Peyer's patch (tissue), 4 donors: ENCODE measurements around the gene SYNE3. TPM values are rescaled to one million over a fixed set of nuclear protein-coding genes. Genes with fewer than 3 reads are reported as not detected.

Experiments used
- DNase-seq, 3 donors: peaks; one replicate each; pipeline ENCODE4 v3.0.0-alpha.2; 2017 to 2019
- H3K27ac ChIP-seq, 4 donors: fragments of 200-600 bp; sonication (generic); one replicate each; pipeline ENCODE4 v1.5.1; 2016 to 2019
- H3K27me3 ChIP-seq, 2 donors: fragments of 200-600 bp; sonication (generic); one replicate each; pipeline ENCODE4 v1.5.1; 2019
- H3K36me3 ChIP-seq, 3 donors: fragments of 200-600 bp; sonication (generic); one replicate each; pipeline ENCODE4 v1.5.1; 2016 to 2019
- H3K4me1 ChIP-seq, 4 donors: fragments of 200-600 bp; sonication (generic); one replicate each; pipeline ENCODE4 v1.5.1; 2016 to 2019
- H3K4me3 ChIP-seq, 4 donors: fragments of 200-600 bp; sonication (generic); 1 replicate in 3 of 4; 2 replicates in 1 of 4; pipeline ENCODE4 v1.5.1; 2016 to 2019; ENCODE audit warnings: mild to moderate bottlenecking in 1 of 4
- H3K9me3 ChIP-seq, 4 donors: fragments of 200-600 bp; sonication (generic); one replicate each; pipeline ENCODE4 v1.5.1; 2016 to 2019; ENCODE audit warnings: mild to moderate bottlenecking in 1 of 4
- POLR2A ChIP-seq, 2 donors: fragments of 450-650 bp; IDR thresholded peaks; one replicate each; pipeline ENCODE4 v1.5.1; 2017; ENCODE audit warnings: antibody characterized with exemption in 2 of 2, mild to moderate bottlenecking in 2 of 2, moderate library complexity in 2 of 2
- total RNA-seq, 4 donors: library from RNA; depleted of rRNA; stranded (reverse); fragments of >200 nt; gene quantifications; one replicate each; pipeline ENCODE4 v1.1.0, GENCODE V29; 2016
- TF ChIP-seq, protein P1 (sequence below), 6 experiments: fragments of 450-650 bp in 4 of 6; fragments of 200-600 bp in 2 of 6; sonication (generic) in 1 of 6; IDR thresholded peaks; one replicate each; pipeline ENCODE4 v1.5.1; 2017 to 2019; ENCODE audit warnings: antibody characterized with exemption in 6 of 6, mild to moderate bottlenecking in 3 of 6, moderate library complexity in 1 of 6

The SYNE3 gene
- total RNA-seq, 4 donors from 2014 or later: 7.2 to 35.5 (median 13.1) TPM

DNA sequence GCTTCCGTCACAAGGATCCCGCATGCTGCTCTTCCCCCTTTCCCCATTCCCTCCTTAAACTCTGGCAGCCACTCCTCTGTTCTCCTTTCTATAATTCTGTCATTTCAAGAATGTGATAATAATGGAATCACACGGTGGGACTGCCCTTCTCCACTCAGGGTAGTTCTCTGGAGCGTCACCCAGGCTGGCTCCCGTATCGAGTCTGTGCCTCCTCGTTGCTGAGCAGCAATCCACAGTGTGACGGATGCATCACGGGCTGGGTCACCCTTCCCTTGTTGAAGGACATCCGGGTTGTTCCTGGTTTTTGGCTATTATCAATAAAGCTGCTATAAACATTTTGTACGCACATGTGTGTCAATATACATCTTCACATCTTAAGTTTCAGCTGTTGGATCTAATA is 5.7 kb upstream of the SYNE3 start:
- no peaks in the 10 kb centered on the region for H3K9me3 ChIP-seq
- TF ChIP-seq POLR2A (IDR thresholded peaks at IDR 0.05): no peak
- TF ChIP-seq, protein P1, sequence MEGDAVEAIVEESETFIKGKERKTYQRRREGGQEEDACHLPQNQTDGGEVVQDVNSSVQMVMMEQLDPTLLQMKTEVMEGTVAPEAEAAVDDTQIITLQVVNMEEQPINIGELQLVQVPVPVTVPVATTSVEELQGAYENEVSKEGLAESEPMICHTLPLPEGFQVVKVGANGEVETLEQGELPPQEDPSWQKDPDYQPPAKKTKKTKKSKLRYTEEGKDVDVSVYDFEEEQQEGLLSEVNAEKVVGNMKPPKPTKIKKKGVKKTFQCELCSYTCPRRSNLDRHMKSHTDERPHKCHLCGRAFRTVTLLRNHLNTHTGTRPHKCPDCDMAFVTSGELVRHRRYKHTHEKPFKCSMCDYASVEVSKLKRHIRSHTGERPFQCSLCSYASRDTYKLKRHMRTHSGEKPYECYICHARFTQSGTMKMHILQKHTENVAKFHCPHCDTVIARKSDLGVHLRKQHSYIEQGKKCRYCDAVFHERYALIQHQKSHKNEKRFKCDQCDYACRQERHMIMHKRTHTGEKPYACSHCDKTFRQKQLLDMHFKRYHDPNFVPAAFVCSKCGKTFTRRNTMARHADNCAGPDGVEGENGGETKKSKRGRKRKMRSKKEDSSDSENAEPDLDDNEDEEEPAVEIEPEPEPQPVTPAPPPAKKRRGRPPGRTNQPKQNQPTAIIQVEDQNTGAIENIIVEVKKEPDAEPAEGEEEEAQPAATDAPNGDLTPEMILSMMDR (IDR thresholded peaks at IDR 0.05): no peak
- no peak overlapping the region for H3K27ac ChIP-seq
- H3K4me1 ChIP-seq: peaks cover 9 to 66% (median 16%) of the 10 kb centered on the region in 4 donors
- DNase-seq: peak in 1 of 3 donors; percentile 36
- H3K36me3 ChIP-seq: no peaks in the 10 kb centered on the region
- H3K27me3 ChIP-seq: no peaks in the 10 kb centered on the region
- H3K4me3 ChIP-seq: no peak overlapping the region

DNA sequence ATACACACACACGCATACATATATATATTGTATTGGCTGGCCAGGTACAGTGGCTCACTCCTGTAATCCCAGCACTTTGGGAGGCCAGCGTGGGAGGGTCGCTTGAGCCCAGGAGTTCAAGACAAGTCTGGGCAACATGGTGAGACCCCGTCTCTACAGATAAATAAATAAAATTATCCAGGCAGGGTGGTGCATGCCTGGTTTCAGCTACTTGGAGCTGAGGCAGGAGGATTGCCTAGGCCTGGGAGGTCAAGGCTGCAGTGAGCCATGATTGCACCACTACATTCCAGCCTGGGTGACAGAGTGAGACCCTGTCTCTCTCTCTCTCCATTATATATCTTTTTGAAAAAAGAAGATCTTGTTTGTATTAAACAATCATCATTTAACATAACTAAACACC is 4.6 kb upstream of the SYNE3 start:
- TF ChIP-seq, protein P1 (IDR thresholded peaks at IDR 0.05): no peak
- no peak for TF ChIP-seq POLR2A (IDR thresholded peaks at IDR 0.05)
- Histone ChIP-seq H3K27ac (no peak overlapping the region), H3K27me3 (no peaks in the 10 kb centered on the region), H3K4me3 (no peak overlapping the region), H3K36me3 (no peaks in the 10 kb centered on the region), H3K4me1 (peaks cover 17 to 70% (median 20%) of the 10 kb centered on the region in 4 donors), H3K9me3 (no peaks in the 10 kb centered on the region)
- DNase-seq: peak in 2 of 3 donors; percentile 11 to 34

DNA sequence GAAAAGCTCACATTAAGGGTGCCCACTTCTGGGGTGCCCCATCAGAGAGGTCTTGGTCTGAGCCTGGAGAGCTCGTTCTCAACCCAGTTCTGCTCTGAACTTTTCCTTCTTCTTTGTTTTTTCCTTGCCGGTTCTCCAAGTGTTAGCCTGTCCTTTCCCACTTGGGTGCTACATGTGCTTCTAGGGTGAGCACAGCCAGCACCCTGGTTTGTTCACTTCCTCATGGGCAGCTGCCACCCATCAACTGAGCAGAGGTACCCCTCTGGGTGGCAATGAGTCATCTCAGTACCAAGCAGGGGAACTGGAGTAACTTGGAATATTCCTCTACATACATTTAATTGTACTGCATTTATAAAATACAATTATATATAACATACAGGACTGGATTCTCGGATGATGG is 3.9 kb upstream of the SYNE3 start:
- Histone ChIP-seq H3K4me3 (no peak overlapping the region), H3K4me1 (peaks cover 17 to 71% (median 25%) of the 10 kb centered on the region in 4 donors), H3K9me3 (no peaks in the 10 kb centered on the region), H3K27ac (peak overlapping the region in 3 of 4 donors; percentile 50 to 93 (median 83)), H3K36me3 (no peaks in the 10 kb centered on the region), H3K27me3 (no peaks in the 10 kb centered on the region)
- no peak for TF ChIP-seq POLR2A (IDR thresholded peaks at IDR 0.05)
- TF ChIP-seq, protein P1 (IDR thresholded peaks at IDR 0.05): no peak
- DNase-seq: peak in 2 of 3 donors; percentile 53

DNA sequence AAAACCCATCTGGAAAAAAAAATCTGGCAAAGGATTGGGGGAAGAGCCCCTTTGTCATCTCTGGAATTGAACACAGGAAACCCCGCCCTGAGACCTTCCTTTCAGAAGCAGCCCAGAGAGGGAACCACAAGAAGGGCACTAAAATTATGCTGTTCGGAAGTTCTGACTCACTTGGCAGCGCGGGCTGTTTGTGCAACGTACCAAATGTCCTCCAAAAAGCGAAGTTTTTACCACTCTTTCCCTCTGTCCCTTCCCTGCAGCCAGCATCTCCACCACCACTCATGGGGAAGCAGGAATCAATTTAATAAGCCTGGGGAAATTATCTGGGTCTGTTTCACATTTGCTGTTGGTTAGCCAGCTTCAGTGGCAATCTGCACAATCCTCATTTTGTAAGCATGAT is 3.2 kb upstream of the SYNE3 start:
- no peak overlapping the region for H3K4me3 ChIP-seq
- TF ChIP-seq POLR2A (IDR thresholded peaks at IDR 0.05): no peak
- TF ChIP-seq, protein P1 (IDR thresholded peaks at IDR 0.05): no peak
- H3K27me3 ChIP-seq: no peaks in the 10 kb centered on the region

DNA sequence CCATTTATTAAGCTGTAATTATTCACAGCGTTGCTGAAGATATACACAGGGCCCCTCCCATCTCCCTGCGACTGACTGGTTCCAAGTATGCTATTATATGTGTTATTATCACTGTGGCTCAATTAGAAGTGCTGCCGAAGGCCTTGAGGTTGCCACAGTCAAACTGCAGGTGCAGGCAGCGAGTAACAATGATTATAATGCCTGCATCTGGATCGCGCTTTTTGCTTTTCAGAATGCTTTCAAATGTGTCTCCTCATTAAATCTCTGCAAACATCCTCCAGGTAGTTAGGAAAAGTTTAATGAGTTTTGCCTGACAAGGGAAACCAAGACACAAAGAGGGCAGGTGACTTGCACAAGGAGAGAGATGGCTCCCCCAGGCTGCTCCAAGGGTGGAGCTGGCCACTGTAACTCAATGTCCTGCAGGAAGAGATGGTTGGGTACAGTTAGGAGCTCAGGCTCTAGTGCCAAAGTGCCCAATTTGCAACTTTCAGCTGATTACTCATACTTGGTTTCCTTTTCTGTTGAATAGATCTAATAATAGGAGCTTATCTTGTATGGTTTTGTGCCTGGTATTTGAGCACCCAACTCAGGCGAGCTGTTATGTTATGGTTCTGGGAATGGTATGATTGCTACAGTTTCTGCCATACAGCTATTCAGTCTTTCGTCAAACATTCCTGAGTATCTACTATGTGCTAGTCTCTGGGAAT is 1.7 kb upstream of the SYNE3 start:
- peak in 2 of 3 donors; percentile 31 to 47 for DNase-seq
- no peak for TF ChIP-seq POLR2A (IDR thresholded peaks at IDR 0.05)
- TF ChIP-seq, protein P1 (IDR thresholded peaks at IDR 0.05): no peak
- H3K27ac ChIP-seq: peak overlapping the region in 3 of 4 donors; percentile 83 to 93 (median 83)
- peaks cover 14 to 67% (median 34%) of the 10 kb centered on the region in 4 donors for H3K4me1 ChIP-seq
- no peaks in the 10 kb centered on the region for H3K9me3 ChIP-seq
- no peaks in the 10 kb centered on the region for H3K27me3 ChIP-seq
- H3K36me3 ChIP-seq: no peaks in the 10 kb centered on the region
- H3K4me3 ChIP-seq: no peak overlapping the region

More for the DNA sequence above, 3.2 kb upstream of the SYNE3 start:
- Histone ChIP-seq H3K4me1 (peaks cover 17 to 76% (median 31%) of the 10 kb centered on the region in 4 donors), H3K36me3 (no peaks in the 10 kb centered on the region), H3K27ac (peak overlapping the region; percentile 25 to 93 (median 66)), H3K9me3 (no peaks in the 10 kb centered on the region)
- peak in 2 of 3 donors; percentile 78 to 88 for DNase-seq
